Heart right ventricle (tissue), 16 donors: Measurements from ENCODE around the gene LRRC3. TPM values are rescaled to one million over a fixed set of nuclear protein-coding genes. Genes with fewer than 3 reads are reported as not detected.

Experiments
- ATAC-seq, 8 donors: fragments of 200-7000 bp; cut with Tn5 transposase; one replicate each; pipeline ENCODE4 v1.9.1; 2020; ENCODE audit warnings: mild to moderate bottlenecking in 8 of 8, moderate library complexity in 8 of 8, moderate number of reproducible peaks in 1 of 8
- DNase-seq, 2 donors: peaks; one replicate each; pipeline ENCODE4 v3.0.0-alpha.2; 2020
- H3K27ac ChIP-seq, 10 donors: fragments of 200-600 bp; sonication (generic) in 2 of 10; one replicate each; pipeline versions ENCODE4 v1.5.0 to v1.8.0; 2020 to 2022; ENCODE audit warnings: mild to moderate bottlenecking in 3 of 10
- H3K27me3 ChIP-seq, 7 donors: fragments of 200-600 bp; one replicate each; pipeline ENCODE4 v1.8.0; 2021 to 2022; ENCODE audit warnings: mild to moderate bottlenecking in 2 of 7
- H3K36me3 ChIP-seq, 9 donors: fragments of 200-600 bp; sonication (generic) in 1 of 9; one replicate each; pipeline versions ENCODE4 v1.5.0 to v1.8.0; 2020 to 2022; ENCODE audit warnings: mild to moderate bottlenecking in 2 of 9
- H3K4me1 ChIP-seq, 9 donors: fragments of 200-600 bp; sonication (generic) in 1 of 9; one replicate each; pipeline versions ENCODE4 v1.5.0 to v1.8.0; 2020 to 2022; ENCODE audit warnings: mild to moderate bottlenecking in 4 of 9
- H3K4me3 ChIP-seq, 10 donors: fragments of 200-600 bp; sonication (generic) in 2 of 10; one replicate each; pipeline versions ENCODE4 v1.5.0 to v1.8.0; 2020 to 2022; ENCODE audit warnings: mild to moderate bottlenecking in 7 of 10, moderate library complexity in 2 of 10
- H3K9me3 ChIP-seq, 11 donors: fragments of 200-600 bp in 10 of 11; sonication (generic) in 2 of 11; one replicate each; pipeline versions ENCODE4 v1.5.0 to v1.8.0; 2013 to 2022; ENCODE audit warnings: mild to moderate bottlenecking in 2 of 11, control low read depth in 1 of 11, moderate library complexity in 1 of 11
- WGBS, 2 donors: extraction: QIAGEN DNeasy Blood & Tissue Kit; methylation state at CpG; one replicate each; pipeline ENCODE4 v1.1.7; 2013; ENCODE audit warnings: inconsistent platforms in 1 of 2; 5-methylcytosine and 5-hydroxymethylcytosine counted together
- intact Hi-C, 10 donors: fragments of 100-400 bp; cut with DNase I; formaldehyde crosslinking; loops; one replicate each; pipeline versions ENCODE4 v1.11.1 to v1.14.2; 2022
- polyA plus RNA-seq, 2 donors: library from polyadenylated mRNA; stranded (reverse); fragments of 200-250 nt; gene quantifications; one replicate each; pipeline ENCODE4 v1.2.3, GENCODE V29; 2013
- total RNA-seq, 10 donors: library from RNA; stranded (reverse); fragmentation: NEBNext Ultra II Directional in 3 of 10; extraction: Animal tissue kit (Norgen Biotek cat#: 25700) in 3 of 10; gene quantifications; one replicate each; pipeline versions ENCODE4 v1.2.1 to v1.2.4, GENCODE V29; 2021 to 2023
- TF ChIP-seq, protein P1 (sequence below), 9 donors: fragments of 200-600 bp; sonication (generic) in 2 of 9; IDR thresholded peaks; one replicate each; pipeline versions ENCODE4 v1.5.0 to v1.8.0; 2021 to 2022; ENCODE audit warnings: antibody characterized with exemption in 9 of 9, mild to moderate bottlenecking in 5 of 9, moderate library complexity in 1 of 9
- donor health status: Arrhythmogenic right ventricular cardiomyopathy.
- donor health status: ischemic (EF 13 %, LVEDD 7.1; RV severe dilation, severe dysfunction).
- donor health status: healthy with polysubstance abuse.
- donor health status: DM: no; HTN: yes; CAD: no.
- donor health status: DM: no; HTN: no; CAD: no.
- donor health status: ischemic (EF 25% LVEDD 6.9; RV normal size, moderate dysfunction).
- donor health status: ischemic (EF 25% LVEDD 5.7; RV mildly dilated, moderate dysfunction).
- donor health status: healthy.
- donor health status: DM: yes; HTN: yes; CAD: no.
- donor health status: Ischemic cardiomyopathy.
- donor health status: ischemic (EF 35%, LVEDD 5.7; RV mildly dilated, moderate dysfunction).
- donor health status: nonischemic (EF 11% LVEDD 7.7; RV severe dilation, severe dysfunction).
- donor health status: DM: yes; HTN: yes; CAD: no.
- donor health status: PGD.
- donor health status: ischemic (EF 29% LVEDD 5.4; RV normal size, mild dysfunction).
- donor health status: nonischemic (EF 23%, LVEDD 6.1; RV moderate dilation, normal function).

LRRC3 gene
- total and polyA plus RNA-seq, 12 donors = 1.2 to 3.2 (median 2.0) TPM

DNA sequence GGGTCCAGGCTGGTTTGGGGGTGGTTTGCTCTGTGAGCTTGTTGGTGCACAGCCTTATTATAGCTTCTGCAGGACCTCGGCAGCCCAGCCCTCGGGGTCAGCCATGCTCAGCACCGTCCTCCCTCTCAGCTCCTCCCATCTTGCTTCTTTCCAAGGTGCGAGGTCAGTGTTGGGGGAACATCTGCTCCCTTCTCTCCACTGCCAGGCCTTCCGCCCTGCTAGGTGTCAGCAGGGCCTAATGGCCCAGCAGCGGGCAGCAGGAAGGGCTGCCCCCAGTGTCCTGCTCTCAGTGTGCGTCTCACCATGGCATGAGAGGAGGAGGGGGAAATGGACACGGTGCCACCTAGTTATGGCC lies 36.5 kb upstream of the LRRC3 start:
- 92 to 96% methylated on average over 8 of the region's 8 CpGs for whole genome bisulfite sequencing, 2 donors
- Histone ChIP-seq H3K4me3 (no peak overlapping the region), H3K27me3 (peaks cover 0 to 26% (median 10%) of the 10 kb centered on the region in 7 donors), H3K27ac (no peak overlapping the region), H3K36me3 (peaks cover 0 to 72% (median 0%) of the 10 kb centered on the region in 9 donors), H3K4me1 (no peaks in the 10 kb centered on the region), H3K9me3 (no peaks in the 10 kb centered on the region)
- intact Hi-C loops = no loop called here
- TF ChIP-seq, protein P1, sequence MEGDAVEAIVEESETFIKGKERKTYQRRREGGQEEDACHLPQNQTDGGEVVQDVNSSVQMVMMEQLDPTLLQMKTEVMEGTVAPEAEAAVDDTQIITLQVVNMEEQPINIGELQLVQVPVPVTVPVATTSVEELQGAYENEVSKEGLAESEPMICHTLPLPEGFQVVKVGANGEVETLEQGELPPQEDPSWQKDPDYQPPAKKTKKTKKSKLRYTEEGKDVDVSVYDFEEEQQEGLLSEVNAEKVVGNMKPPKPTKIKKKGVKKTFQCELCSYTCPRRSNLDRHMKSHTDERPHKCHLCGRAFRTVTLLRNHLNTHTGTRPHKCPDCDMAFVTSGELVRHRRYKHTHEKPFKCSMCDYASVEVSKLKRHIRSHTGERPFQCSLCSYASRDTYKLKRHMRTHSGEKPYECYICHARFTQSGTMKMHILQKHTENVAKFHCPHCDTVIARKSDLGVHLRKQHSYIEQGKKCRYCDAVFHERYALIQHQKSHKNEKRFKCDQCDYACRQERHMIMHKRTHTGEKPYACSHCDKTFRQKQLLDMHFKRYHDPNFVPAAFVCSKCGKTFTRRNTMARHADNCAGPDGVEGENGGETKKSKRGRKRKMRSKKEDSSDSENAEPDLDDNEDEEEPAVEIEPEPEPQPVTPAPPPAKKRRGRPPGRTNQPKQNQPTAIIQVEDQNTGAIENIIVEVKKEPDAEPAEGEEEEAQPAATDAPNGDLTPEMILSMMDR (IDR thresholded peaks at IDR 0.05) = no peak
- DNase-seq (no peak), ATAC-seq (peak in 1 of 8 donors; percentile 46)

DNA sequence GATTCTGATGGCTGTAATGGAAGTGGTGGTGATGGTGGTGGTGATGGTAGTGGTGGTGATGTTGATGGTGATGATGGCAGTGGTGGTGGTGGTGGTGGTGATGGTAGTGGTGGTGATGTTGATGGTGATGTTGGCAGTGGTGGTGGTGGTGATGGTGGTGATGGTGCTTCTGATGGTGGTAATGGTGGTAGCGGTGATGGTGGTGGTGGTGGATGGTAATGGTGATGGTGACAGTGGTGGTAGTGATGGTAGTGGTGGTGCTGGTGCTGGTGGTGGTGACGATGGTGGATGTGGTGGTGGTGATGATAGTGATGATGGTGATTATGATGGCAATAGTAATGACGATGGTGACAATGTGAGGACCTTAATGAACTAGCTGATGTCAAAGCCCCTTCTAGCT lies 35.6 kb upstream of the LRRC3 start:
- Histone ChIP-seq H3K9me3 (no peaks in the 10 kb centered on the region), H3K27me3 (peaks cover 0 to 19% (median 10%) of the 10 kb centered on the region in 7 donors), H3K4me3 (no peak overlapping the region), H3K27ac (no peak overlapping the region), H3K4me1 (no peaks in the 10 kb centered on the region), H3K36me3 (peaks cover 0 to 71% (median 0%) of the 10 kb centered on the region in 9 donors)
- TF ChIP-seq, protein P1 (IDR thresholded peaks at IDR 0.05) = no peak
- ATAC-seq (no peak), DNase-seq (no peak)
- intact Hi-C loops = no loop called here
- 90 to 96% methylated on average over 3 of the region's 3 CpGs for WGBS, 2 donors

DNA sequence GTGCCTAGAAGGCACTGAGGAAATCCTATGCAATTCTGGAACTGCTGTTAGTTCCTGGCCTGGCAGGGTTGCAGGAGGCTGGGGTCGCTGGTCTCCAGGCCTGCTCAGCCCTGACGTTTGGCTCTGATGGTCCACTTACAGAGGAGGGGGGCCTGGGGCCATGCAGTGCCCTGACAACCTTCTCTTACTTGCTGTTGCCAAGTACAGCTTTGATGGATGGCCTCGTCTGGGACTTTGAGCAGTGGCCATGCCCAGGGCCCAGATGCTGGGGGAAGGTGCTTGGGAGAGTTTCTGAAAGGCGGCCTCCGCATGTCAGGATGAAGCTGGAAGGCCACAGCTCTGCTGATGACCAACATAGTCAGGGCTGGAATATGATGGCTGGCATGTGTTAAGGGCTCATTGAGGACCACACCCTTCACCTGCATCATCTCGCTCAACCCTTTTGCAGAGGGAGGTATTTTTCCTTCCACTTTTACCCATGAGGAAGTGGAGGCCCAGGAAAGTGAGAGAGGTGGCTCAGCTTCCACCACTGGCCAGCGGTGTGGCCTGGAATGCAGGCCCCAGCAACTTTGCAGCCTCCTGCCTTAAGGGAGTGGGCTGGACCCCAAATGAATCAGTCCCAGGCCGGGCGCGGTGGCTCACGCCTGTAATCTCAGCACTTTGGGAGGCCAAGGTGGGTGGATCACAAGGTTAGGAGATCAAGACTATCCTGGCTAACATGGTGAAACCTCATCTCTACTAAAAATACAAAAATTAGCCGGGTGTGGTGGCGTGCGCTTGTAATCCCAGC lies 34.7 kb upstream of the LRRC3 start:
- H3K36me3 ChIP-seq = peaks cover 0 to 69% (median 0%) of the 10 kb centered on the region in 9 donors
- intact Hi-C loops = no loop called here
- WGBS, 2 donors = 78 to 86% methylated on average over 14 of the region's 14 CpGs
- no peak overlapping the region for H3K4me3 ChIP-seq
- H3K9me3 ChIP-seq = no peaks in the 10 kb centered on the region
- H3K27ac ChIP-seq = no peak overlapping the region
- TF ChIP-seq, protein P1 (IDR thresholded peaks at IDR 0.05) = no peak
- peaks cover 0 to 19% (median 6%) of the 10 kb centered on the region in 7 donors for H3K27me3 ChIP-seq
- H3K4me1 ChIP-seq = no peaks in the 10 kb centered on the region
- no peak for DNase-seq
- ATAC-seq = no peak

DNA sequence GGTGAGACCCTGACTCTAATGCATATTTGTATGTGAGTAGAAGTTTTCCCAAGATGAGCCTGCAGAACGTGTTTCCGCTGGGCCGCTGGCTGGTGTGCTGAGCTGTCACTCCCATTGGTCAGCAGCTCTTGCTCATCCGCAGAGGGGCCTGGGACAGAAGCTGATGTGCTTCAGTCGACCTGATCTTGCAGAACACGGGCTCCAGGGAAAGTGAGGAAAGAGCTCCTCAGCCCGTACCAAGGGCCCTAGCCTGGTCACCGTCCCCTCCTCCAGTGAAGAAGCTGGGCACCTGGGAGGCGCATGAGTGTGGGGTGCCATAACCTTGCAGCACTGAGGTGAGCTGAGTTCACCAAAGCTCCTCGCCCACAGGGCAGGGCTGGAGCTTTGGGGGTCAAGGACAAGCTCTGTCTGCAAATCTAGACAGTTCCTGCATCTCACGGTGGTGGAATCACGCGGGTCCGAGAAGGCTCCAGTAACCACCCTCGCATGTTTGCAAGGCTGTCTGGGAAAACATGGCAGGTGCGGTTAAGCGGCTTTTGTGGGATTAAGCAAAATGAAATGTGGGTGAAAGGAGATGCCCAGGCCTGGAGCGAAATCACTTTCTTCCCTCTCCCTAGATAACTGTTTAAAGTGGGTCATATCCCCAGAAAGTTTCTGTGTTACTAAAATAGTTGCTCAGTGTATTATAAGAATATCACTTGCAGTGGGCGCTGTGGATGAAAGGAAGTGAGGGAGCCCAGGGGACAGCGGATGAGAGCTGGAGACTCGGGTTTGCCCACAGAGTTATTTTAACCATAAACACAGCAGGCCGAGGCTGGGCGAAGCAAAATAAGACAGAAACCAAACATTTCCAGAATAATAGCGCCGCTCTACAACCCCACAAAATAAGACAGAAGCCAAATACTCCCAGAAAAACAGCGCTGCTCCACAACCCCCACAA lies 33.1 kb upstream of the LRRC3 start:
- H3K9me3 ChIP-seq = no peaks in the 10 kb centered on the region
- H3K4me3 ChIP-seq = no peak overlapping the region
- H3K27ac ChIP-seq = no peak overlapping the region
- peaks cover 0 to 72% (median 0%) of the 10 kb centered on the region in 9 donors for H3K36me3 ChIP-seq
- TF ChIP-seq, protein P1 (IDR thresholded peaks at IDR 0.05) = no peak
- intact Hi-C loops = no loop called here
- H3K27me3 ChIP-seq = peaks cover 0 to 16% (median 3%) of the 10 kb centered on the region in 7 donors
- 84 to 87% methylated on average over 25 of the region's 26 CpGs for WGBS, 2 donors
- no peak for ATAC-seq
- DNase-seq = no peak
- H3K4me1 ChIP-seq = no peaks in the 10 kb centered on the region
